Thymus (tissue), 11 donors: ENCODE results near the gene MID1. TPM values are rescaled to one million over a fixed set of nuclear protein-coding genes. Genes with fewer than 3 reads are reported as not detected.

Source experiments
- DNase-seq, 9 donors: peaks; one replicate each; pipeline ENCODE4 v3.0.0-alpha.2; 2013; ENCODE audit warnings: low spot score in 9 of 9, low read depth in 6 of 9, missing footprints in 1 of 9
- H3K27ac ChIP-seq, 2 donors: one replicate each; pipeline ENCODE4 v1.5.1; 2013; ENCODE audit warnings: control low read depth in 1 of 2, low read depth in 1 of 2, low read length in 1 of 2, mild to moderate bottlenecking in 1 of 2, moderate library complexity in 1 of 2
- H3K27me3 ChIP-seq, 2 donors: one replicate each; pipeline ENCODE4 v1.5.1; 2013; ENCODE audit warnings: low read length in 1 of 2; ENCODE audit not compliant: control insufficient read depth in 2 of 2, insufficient read depth in 1 of 2
- H3K36me3 ChIP-seq, 2 donors: one replicate each; pipeline ENCODE4 v1.5.1; 2013; ENCODE audit warnings: low read length in 1 of 2, mild to moderate bottlenecking in 1 of 2, moderate library complexity in 1 of 2; ENCODE audit not compliant: control insufficient read depth in 2 of 2, insufficient read depth in 2 of 2
- H3K4me1 ChIP-seq, 2 donors: one replicate each; pipeline ENCODE4 v1.5.1; 2013; ENCODE audit warnings: low read length in 2 of 2; ENCODE audit not compliant: control insufficient read depth in 2 of 2, insufficient read depth in 2 of 2
- H3K4me3 ChIP-seq, 2 donors: one replicate each; pipeline ENCODE4 v1.5.1; 2013; ENCODE audit warnings: low read length in 2 of 2, control low read depth in 1 of 2, mild to moderate bottlenecking in 1 of 2
- H3K9me3 ChIP-seq, 2 donors: one replicate each; pipeline ENCODE4 v1.5.1; 2013; ENCODE audit warnings: low read length in 1 of 2, mild to moderate bottlenecking in 1 of 2; ENCODE audit not compliant: control insufficient read depth in 2 of 2, insufficient read depth in 1 of 2
- WGBS: extraction: QIAGEN DNeasy Blood & Tissue Kit; methylation state at CpG from one replicate; pipeline ENCODE4 v1.1.7; 2013; 5-methylcytosine and 5-hydroxymethylcytosine counted together
- polyA plus RNA-seq: library from polyadenylated mRNA; stranded (reverse); fragments of 200-250 nt; gene quantifications from one replicate; pipeline ENCODE4 v1.2.3, GENCODE V29; 2013
- total RNA-seq: library from RNA; stranded (reverse); fragments of 120-200 nt; gene quantifications from one replicate; pipeline ENCODE4 v1.2.4, GENCODE V29; 2013
- donor health status: healthy.

The MID1 gene
- total and polyA plus RNA-seq, 2 donors, result 1.4 to 2.1 TPM

DNA sequence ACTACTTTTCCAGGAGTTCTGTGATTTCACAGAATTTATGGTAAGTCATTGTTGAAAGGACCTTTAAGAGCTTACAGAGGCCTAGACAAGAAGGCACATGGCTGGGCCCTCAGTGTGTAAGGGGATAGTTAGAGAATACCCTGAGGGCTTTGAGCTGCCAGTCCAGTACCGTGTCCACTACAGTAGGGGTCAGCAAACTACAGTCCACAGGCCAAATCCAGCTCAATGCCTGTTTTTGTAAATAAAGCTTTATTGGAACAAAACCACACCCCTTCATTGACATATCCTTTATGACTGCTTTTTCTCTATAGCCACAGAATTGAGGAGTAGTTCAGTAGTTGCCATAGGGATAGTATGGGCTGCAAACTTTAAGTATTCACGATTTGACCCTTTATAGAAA, 176.2 kb downstream of the MID1 start:
- Histone ChIP-seq H3K27ac (no peak overlapping the region), H3K9me3 (no peaks in the 10 kb centered on the region), H3K4me1 (no peaks in the 10 kb centered on the region), H3K36me3 (no peaks in the 10 kb centered on the region), H3K27me3 (no peaks in the 10 kb centered on the region), H3K4me3 (no peak overlapping the region)
- 83% methylated on average over 2 of the region's 2 CpGs for WGBS
- DNase-seq, result no peak

DNA sequence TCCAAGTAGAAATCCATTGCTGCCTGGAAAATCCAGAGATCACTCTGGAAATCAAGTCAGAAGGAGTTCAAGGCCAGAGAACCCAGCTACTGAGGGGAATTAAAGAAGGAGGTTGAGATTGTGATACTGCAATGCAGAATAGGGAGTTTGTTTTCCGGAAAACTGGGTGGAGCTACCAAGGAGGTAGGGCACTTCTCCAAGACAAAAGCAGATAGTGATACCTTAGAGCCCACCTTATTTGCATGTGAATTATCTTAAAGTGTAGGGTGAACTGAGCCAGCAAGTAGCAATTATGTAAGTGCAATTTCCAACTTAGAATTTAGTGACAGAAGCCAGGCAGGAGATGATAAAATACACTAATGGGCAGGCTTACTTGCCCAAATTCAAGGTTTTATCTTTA, 178.9 kb downstream of the MID1 start:
- no peaks in the 10 kb centered on the region for H3K27me3 ChIP-seq
- 89% methylated on average over 1 of the region's 1 CpG for WGBS
- no peaks in the 10 kb centered on the region for H3K4me1 ChIP-seq
- no peak overlapping the region for H3K4me3 ChIP-seq
- H3K36me3 ChIP-seq, result no peaks in the 10 kb centered on the region
- no peaks in the 10 kb centered on the region for H3K9me3 ChIP-seq
- no peak overlapping the region for H3K27ac ChIP-seq
- no peak for DNase-seq

GRCh38 chrX:10433296-10433965, 187.0 kb downstream of the MID1 start:
- Histone ChIP-seq H3K27ac (no peak overlapping the region), H3K4me3 (no peak overlapping the region), H3K36me3 (no peaks in the 10 kb centered on the region), H3K27me3 (no peaks in the 10 kb centered on the region), H3K4me1 (no peaks in the 10 kb centered on the region), H3K9me3 (no peaks in the 10 kb centered on the region)
- no peak for DNase-seq
- 61% methylated on average over 8 of the region's 8 CpGs for WGBS

GRCh38 chrX:10429908-10430307, 190.5 kb downstream of the MID1 start:
- Histone ChIP-seq H3K4me3 (no peak overlapping the region), H3K27ac (no peak overlapping the region), H3K36me3 (no peaks in the 10 kb centered on the region), H3K9me3 (no peaks in the 10 kb centered on the region), H3K4me1 (no peaks in the 10 kb centered on the region), H3K27me3 (no peaks in the 10 kb centered on the region)
- DNase-seq, result no peak
- 90% methylated on average over 5 of the region's 5 CpGs for WGBS

DNA sequence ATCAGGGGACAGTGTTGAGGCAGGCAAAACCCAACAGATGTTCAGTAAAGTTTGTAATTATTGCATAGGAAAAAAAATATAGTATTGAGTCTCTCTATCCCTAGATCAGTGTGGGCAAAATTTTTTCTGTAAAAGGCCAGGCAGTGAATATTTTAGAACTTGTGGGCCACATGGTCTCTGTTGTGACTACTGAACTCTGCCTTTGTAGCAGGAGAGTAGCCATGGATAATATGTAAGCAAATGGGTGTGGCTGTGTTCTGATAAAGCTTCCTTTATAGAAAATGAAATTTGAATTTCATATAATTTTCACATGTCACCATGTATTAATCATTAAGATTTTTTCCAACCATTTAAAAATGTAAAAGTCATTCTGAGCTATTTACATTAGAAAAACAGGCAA, 193.1 kb downstream of the MID1 start:
- H3K36me3 ChIP-seq, result no peaks in the 10 kb centered on the region
- H3K4me1 ChIP-seq, result no peaks in the 10 kb centered on the region
- no peak for DNase-seq
- no peak overlapping the region for H3K4me3 ChIP-seq
- no peaks in the 10 kb centered on the region for H3K27me3 ChIP-seq
- H3K27ac ChIP-seq, result no peak overlapping the region
- H3K9me3 ChIP-seq, result no peaks in the 10 kb centered on the region

- Histone ChIP-seq H3K4me1 (no peaks in the 10 kb centered on the region), H3K9me3 (no peaks in the 10 kb centered on the region)
- 96% methylated on average over 4 of the region's 4 CpGs for WGBS
These were observed 196.7 kb downstream of the MID1 start for GRCh38 chrX:10423716-10424115.

DNA sequence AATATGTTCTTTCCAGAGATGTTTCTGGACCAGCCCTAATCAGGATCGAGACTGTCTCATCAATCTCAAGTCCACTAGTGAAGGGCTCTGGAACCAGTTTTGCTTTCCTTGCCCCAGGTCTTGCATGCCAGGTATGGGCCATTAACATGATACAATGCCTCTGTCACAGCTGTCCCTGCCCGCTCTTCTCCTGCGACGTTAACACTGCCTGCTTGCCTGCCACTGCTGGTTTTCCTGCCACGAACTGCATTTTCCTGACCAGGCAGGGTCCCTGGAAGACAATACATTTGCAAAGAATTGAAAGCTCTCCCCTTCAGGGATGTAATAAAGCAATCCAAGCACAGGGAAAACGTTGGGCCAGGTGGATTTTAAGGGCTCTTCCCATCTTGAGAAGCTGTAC, 200.3 kb downstream of the MID1 start:
- no peak overlapping the region for H3K4me3 ChIP-seq
- H3K27ac ChIP-seq, result no peak overlapping the region
- no peaks in the 10 kb centered on the region for H3K4me1 ChIP-seq
- no peak for DNase-seq
- H3K27me3 ChIP-seq, result no peaks in the 10 kb centered on the region
- 81% methylated on average over 6 of the region's 6 CpGs for WGBS
- no peaks in the 10 kb centered on the region for H3K9me3 ChIP-seq
- no peaks in the 10 kb centered on the region for H3K36me3 ChIP-seq

More at GRCh38 chrX:10423716-10424115, 196.7 kb downstream of the MID1 start:
- H3K4me3 ChIP-seq, result no peak overlapping the region
- H3K27ac ChIP-seq, result no peak overlapping the region
- H3K36me3 ChIP-seq, result no peaks in the 10 kb centered on the region
- DNase-seq, result no peak
- H3K27me3 ChIP-seq, result no peaks in the 10 kb centered on the region

DNA sequence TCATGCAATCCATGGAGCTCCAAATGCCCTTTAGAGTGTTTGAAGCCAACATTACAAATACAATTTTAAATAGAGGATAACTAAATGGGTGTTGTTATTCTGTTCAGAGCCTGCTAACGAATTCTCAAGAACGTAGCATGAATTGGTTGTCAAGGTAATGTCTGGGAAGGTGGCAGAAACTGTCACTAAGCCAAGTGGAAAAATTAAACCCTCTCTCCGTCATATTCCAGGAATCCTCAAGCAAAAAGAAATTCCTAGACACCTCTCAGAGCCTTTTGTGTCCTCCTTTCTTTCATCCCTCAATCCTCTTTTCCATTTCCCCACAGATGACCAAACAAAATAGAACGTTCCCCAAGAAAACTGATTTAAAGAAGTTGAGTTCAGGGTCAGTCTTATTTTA, 204.0 kb downstream of the MID1 start:
- H3K9me3 ChIP-seq, result no peaks in the 10 kb centered on the region
- H3K27me3 ChIP-seq, result no peaks in the 10 kb centered on the region
- no peak overlapping the region for H3K4me3 ChIP-seq
- WGBS, result 93% methylated on average over 4 of the region's 4 CpGs
- no peak for DNase-seq
- H3K36me3 ChIP-seq, result no peaks in the 10 kb centered on the region
- no peak overlapping the region for H3K27ac ChIP-seq
- no peaks in the 10 kb centered on the region for H3K4me1 ChIP-seq

DNA sequence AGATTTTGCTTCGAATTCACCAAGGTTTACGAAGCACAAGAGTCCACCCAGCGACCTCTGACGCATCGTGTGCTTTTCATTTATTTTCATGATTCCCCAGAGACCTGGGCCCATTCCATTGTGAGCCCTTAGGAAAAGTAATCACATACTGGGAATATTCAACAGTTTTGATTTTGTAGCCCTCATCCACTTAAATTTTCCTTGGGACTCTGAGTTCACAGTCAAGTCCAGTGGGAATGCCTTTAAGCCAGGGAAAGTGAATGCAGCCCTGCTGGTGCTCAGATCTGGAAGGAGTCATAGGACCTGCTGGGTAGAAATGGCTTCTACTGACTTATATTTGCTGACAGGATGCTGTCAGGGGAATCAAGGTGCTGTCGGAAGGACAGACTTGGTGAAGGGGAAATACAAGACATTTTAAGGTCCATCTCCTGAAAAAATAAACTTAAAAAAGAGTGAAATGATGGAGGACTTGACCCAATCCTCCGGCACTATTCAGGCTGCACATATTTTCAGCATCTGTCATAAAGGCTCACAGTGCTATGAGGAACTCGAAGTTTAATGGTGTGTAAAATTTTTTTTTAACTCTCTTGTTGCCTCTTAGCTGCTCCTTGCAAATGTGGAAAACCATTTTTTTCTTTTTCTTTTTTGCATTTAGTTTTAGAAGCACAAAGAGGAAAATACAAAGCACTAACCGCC, 204.9 kb downstream of the MID1 start:
- Histone ChIP-seq H3K27me3 (no peaks in the 10 kb centered on the region), H3K9me3 (no peaks in the 10 kb centered on the region), H3K4me1 (no peaks in the 10 kb centered on the region), H3K27ac (no peak overlapping the region), H3K4me3 (no peak overlapping the region), H3K36me3 (no peaks in the 10 kb centered on the region)
- no peak for DNase-seq
- WGBS, result 84% methylated on average over 9 of the region's 9 CpGs
